ENCODE data around the gene AIRE. TPM values are rescaled to one million over a fixed set of nuclear protein-coding genes. Genes with fewer than 3 reads are reported as not detected.

AIRE gene
- not detected in 2 replicates for total RNA-seq

GRCh38 chr21:44285138-44285992, at the start of gene AIRE:
Gene AIRE (plus strand): TSS chr21:44285876. CDS start chr21:44286007, 131 bp downstream.

GRCh38 chr21:44240842-44241241, 44.8 kb upstream of the AIRE start, which contains the start of gene ICOSLG:
Gene ICOSLG (minus strand): TSS chr21:44240943. CDS start chr21:44240817, 126 bp downstream.

GRCh38 chr21:44261675-44262295, 23.9 kb upstream of the AIRE start, which contains the start of gene DNMT3L:
Gene DNMT3L (minus strand): TSS chr21:44261897. CDS start chr21:44261259, 638 bp downstream.

GRCh38 chr21:44299458-44300261, 14.0 kb downstream of the AIRE start, which contains the start of gene PFKL:
Gene PFKL (plus strand): TSS chr21:44300053. CDS start chr21:44300106, 53 bp downstream.

GRCh38 chr21:44338971-44339910, 53.6 kb downstream of the AIRE start, which contains the start of gene CFAP410:
Gene CFAP410 (minus strand): TSS chr21:44339390. CDS start chr21:44339194, 196 bp downstream.

Other genes with a start within 250 kb of the AIRE start
- gene PWP2, start 178.5 kb upstream of the AIRE start, total RNA-seq, result 7.0 and 7.8 TPM in 2 replicates
- gene GATD3, start 152.2 kb upstream of the AIRE start, total RNA-seq, result 5.1 and 8.4 TPM in 2 replicates
- 0.32 and 0.54 TPM in 2 replicates for gene ICOSLG, start 44.9 kb upstream of the AIRE start, total RNA-seq
- gene DNMT3L, start 24.0 kb upstream of the AIRE start, total RNA-seq, result not detected in 2 replicates
- gene PFKL, start 14.2 kb downstream of the AIRE start, total RNA-seq, result 225 and 255 TPM in 2 replicates
- 14.4 and 19.5 TPM in 2 replicates for gene CFAP410, start 53.5 kb downstream of the AIRE start, total RNA-seq
- gene TRPM2, start 67.7 kb downstream of the AIRE start, total RNA-seq, result not detected in 2 replicates
- 3.6 and 3.7 TPM in 2 replicates for gene LRRC3, start 169.6 kb downstream of the AIRE start, total RNA-seq